H1 (cell line): Measurements from ENCODE around the gene ANO6. TPM values are rescaled to one million over a fixed set of nuclear protein-coding genes. Genes with fewer than 3 reads are reported as not detected.

Experiments
- CTCF ChIA-PET: fragments of 300-600 bp; sonication (Branson Sonifier 250); formaldehyde crosslinking; loops from one replicate; lab custom pipeline; 2021; ENCODE audit not compliant: partially characterized antibody; lab: Charles Lee
- POLR2A ChIA-PET: fragments of 300-600 bp; sonication (Branson Sonifier 250); formaldehyde crosslinking; loops from one replicate; lab custom pipeline; 2021; ENCODE audit warnings: inconsistent platforms; ENCODE audit not compliant: partially characterized antibody; lab: Charles Lee
- DNase-seq, 2 experiments: peaks; one replicate each; pipeline versions ENCODE4 v3.0.0 to v3.0.0-alpha.2; 2010 to 2022; ENCODE audit warnings: low spot score in 2 of 2, low read depth in 1 of 2, mixed read lengths in 1 of 2
- FAIRE-seq: peaks from 2 replicates; lab custom pipeline; 2011; peaks lifted over from hg19 to GRCh38; lab: Jason Lieb, UNC
- H2AFZ ChIP-seq: 2 replicates; pipeline ENCODE4 v1.8.1; 2012; ENCODE audit warnings: low read length, inconsistent platforms
- H2AK5ac ChIP-seq: 2 replicates; pipeline ENCODE4 v1.6.1; 2013; ENCODE audit warnings: low read depth, low read length
- H2BK120ac ChIP-seq: replicated peaks from 2 replicates; pipeline ENCODE3; 2013; ENCODE audit warnings: low read depth, low read length, inconsistent platforms
- H2BK12ac ChIP-seq: 2 replicates; pipeline ENCODE4 v1.6.1; 2013; ENCODE audit warnings: low read depth, low read length
- H2BK15ac ChIP-seq: 2 replicates; pipeline ENCODE4 v1.6.1; 2013; ENCODE audit warnings: low read length
- H2BK20ac ChIP-seq: 2 replicates; pipeline ENCODE4 v1.6.1; 2013; ENCODE audit warnings: low read length
- H2BK5ac ChIP-seq: 2 replicates; pipeline ENCODE4 v1.6.1; 2013; ENCODE audit warnings: low read depth, low read length
- H3K14ac ChIP-seq: 2 replicates; pipeline ENCODE4 v1.6.1; 2013; ENCODE audit warnings: inconsistent platforms; ENCODE audit not compliant: insufficient read length
- H3K18ac ChIP-seq: 2 replicates; pipeline ENCODE4 v1.6.1; 2013; ENCODE audit warnings: low read length; ENCODE audit errors: extremely low read depth
- H3K23ac ChIP-seq: 2 replicates; pipeline ENCODE4 v1.6.1; 2013; ENCODE audit warnings: inconsistent platforms; ENCODE audit not compliant: insufficient read length
- H3K23me2 ChIP-seq: 2 replicates; pipeline ENCODE4 v1.6.1; 2013; ENCODE audit warnings: low read depth, low read length
- H3K27ac ChIP-seq: 2 replicates; pipeline ENCODE4 v1.6.1; 2011; ENCODE audit warnings: low read depth, low read length, inconsistent platforms
- H3K27me3 ChIP-seq, 4 experiments: replicated peaks in 1 of 4; 1 replicate in 1 of 4; 2 replicates in 3 of 4; pipeline versions ENCODE4 v1.6.1 to v1.8.1; 2011 to 2013; ENCODE audit warnings: low read length in 3 of 4, mild to moderate bottlenecking in 3 of 4, inconsistent platforms in 2 of 4, mixed read lengths in 2 of 4, moderate library complexity in 1 of 4; ENCODE audit not compliant: control insufficient read depth in 3 of 4, insufficient read depth in 3 of 4; ENCODE audit errors: extremely low read depth in 1 of 4
- H3K36me3 ChIP-seq, 4 experiments: 2 replicates each; pipeline versions ENCODE4 v1.6.1 to v1.8.1; 2011 to 2013; ENCODE audit warnings: mild to moderate bottlenecking in 4 of 4, low read length in 3 of 4, moderate library complexity in 2 of 4, control low read depth in 1 of 4, inconsistent platforms in 1 of 4; ENCODE audit not compliant: insufficient read depth in 4 of 4, control insufficient read depth in 2 of 4
- H3K4ac ChIP-seq: replicated peaks from 2 replicates; pipeline ENCODE3; 2013; ENCODE audit warnings: low read length, low read depth, mixed read lengths, inconsistent platforms; ENCODE audit not compliant: insufficient read length
- H3K4me1 ChIP-seq, 4 experiments: replicated peaks in 1 of 4; 1 replicate in 1 of 4; 2 replicates in 3 of 4; pipeline versions ENCODE4 v1.6.1 to v1.8.1; 2011 to 2013; ENCODE audit warnings: low read length in 3 of 4, inconsistent platforms in 2 of 4, mixed read lengths in 1 of 4; ENCODE audit not compliant: insufficient read depth in 4 of 4, control insufficient read depth in 3 of 4
- H3K4me2 ChIP-seq, 2 experiments: 2 replicates each; pipeline versions ENCODE4 v1.6.1 to v1.8.1; 2011 to 2013; ENCODE audit warnings: low read depth in 2 of 2, low read length in 2 of 2, control low read depth in 1 of 2, inconsistent platforms in 1 of 2, mild to moderate bottlenecking in 1 of 2; ENCODE audit not compliant: insufficient read depth in 1 of 2
- H3K4me3 ChIP-seq, 4 experiments: fragments of 200-600, 300-600 bp in 1 of 4; sonication (generic), shearing (Covaris generic), sonication (Bioruptor Twin) in 1 of 4; 2 replicates each; pipeline versions ENCODE4 v1.5.1 to v1.8.1; 2011 to 2016; ENCODE audit warnings: low read length in 4 of 4, low read depth in 3 of 4, control low read depth in 2 of 4, inconsistent platforms in 2 of 4, mild to moderate bottlenecking in 2 of 4, mixed read lengths in 1 of 4, moderate library complexity in 1 of 4; ENCODE audit not compliant: insufficient read depth in 2 of 4; ENCODE audit errors: extremely low read depth in 1 of 4
- H3K56ac ChIP-seq: replicated peaks from 2 replicates; pipeline ENCODE3; 2013; ENCODE audit warnings: low read depth, mild to moderate bottlenecking, mixed read lengths, low read length, inconsistent platforms; ENCODE audit not compliant: insufficient read length
- H3K79me1 ChIP-seq: 2 replicates; pipeline ENCODE4 v1.6.1; 2013; ENCODE audit warnings: low read depth, low read length, control low read depth
- H3K79me2 ChIP-seq, 2 experiments: 2 replicates each; pipeline versions ENCODE4 v1.6.1 to v1.8.1; 2012 to 2013; ENCODE audit warnings: low read length in 2 of 2, mild to moderate bottlenecking in 2 of 2, inconsistent platforms in 1 of 2; ENCODE audit not compliant: insufficient read depth in 2 of 2, control insufficient read depth in 1 of 2
- H3K9ac ChIP-seq, 4 experiments: replicated peaks in 1 of 4; 1 replicate in 1 of 4; 2 replicates in 3 of 4; pipeline versions ENCODE4 v1.6.1 to v1.8.1; 2011 to 2013; ENCODE audit warnings: low read depth in 3 of 4, low read length in 3 of 4, control low read depth in 2 of 4, mild to moderate bottlenecking in 2 of 4, moderate library complexity in 2 of 4, inconsistent platforms in 1 of 4; ENCODE audit errors: extremely low read depth in 1 of 4
- H3K9me3 ChIP-seq, 2 experiments: 2 replicates each; pipeline versions ENCODE4 v1.6.1 to v1.8.1; 2012 to 2013; ENCODE audit warnings: mild to moderate bottlenecking in 2 of 2, moderate library complexity in 2 of 2, control low read depth in 1 of 2, inconsistent platforms in 1 of 2, low read depth in 1 of 2, low read length in 1 of 2, mixed read lengths in 1 of 2; ENCODE audit not compliant: insufficient read depth in 2 of 2
- H4K20me1 ChIP-seq, 2 experiments: replicated peaks in 1 of 2; 2 replicates each; pipeline versions ENCODE3 to v1.8.1; 2011 to 2013; ENCODE audit warnings: inconsistent platforms in 2 of 2, low read length in 2 of 2, mild to moderate bottlenecking in 1 of 2; ENCODE audit not compliant: insufficient read depth in 2 of 2, control insufficient read depth in 1 of 2
- H4K5ac ChIP-seq: 2 replicates; pipeline ENCODE4 v1.6.1; 2013; ENCODE audit warnings: low read length, low read depth, mixed read lengths, inconsistent platforms; ENCODE audit not compliant: insufficient read length
- H4K8ac ChIP-seq: 2 replicates; pipeline ENCODE4 v1.8.0; 2013; ENCODE audit warnings: mild to moderate bottlenecking, moderate library complexity, low read length, inconsistent platforms; ENCODE audit not compliant: insufficient read depth; ENCODE audit errors: extremely low read depth
- H4K91ac ChIP-seq: replicated peaks from 2 replicates; pipeline ENCODE3; 2013; ENCODE audit warnings: low read length, mixed read lengths, inconsistent platforms; ENCODE audit not compliant: insufficient read length
- GABPA ChIP-seq: IDR thresholded peaks from 2 replicates; pipeline ENCODE4 v1.6.1; 2011; ENCODE audit warnings: mild to moderate bottlenecking, low read length, moderate library complexity, borderline replicate concordance; ENCODE audit not compliant: insufficient read depth
- SIN3A ChIP-seq, 2 experiments: IDR thresholded peaks in 1 of 2; conservative IDR thresholded peaks in 1 of 2; 2 replicates each; pipeline ENCODE4 v1.6.1; 2011 to 2012; ENCODE audit warnings: low read length in 2 of 2, improper control_type of control experiment in 1 of 2, low read depth in 1 of 2, mild to moderate bottlenecking in 1 of 2
- WGBS, 2 experiments: shearing (Covaris generic) in 1 of 2; methylation state at CpG; one replicate each; pipeline versions ENCODE4 v1.1.6 to v1.1.7; 2013 to 2015; ENCODE audit warnings: low lambda C conversion rate in 2 of 2, mixed read lengths in 2 of 2, inconsistent platforms in 1 of 2, low coverage in 1 of 2, missing lambda C conversion rate in 1 of 2; ENCODE audit not compliant: insufficient replicate concordance in 2 of 2, insufficient coverage in 1 of 2, insufficient read length in 1 of 2; ENCODE audit errors: extremely low coverage in 1 of 2, missing lambda C conversion rate in 1 of 2; 5-methylcytosine and 5-hydroxymethylcytosine counted together
- polyA plus RNA-seq, 7 experiments: library from polyadenylated mRNA; depleted of rRNA in 3 of 7; stranded (reverse) in 5 of 7; unstranded in 2 of 7; fragments of >200 nt in 5 of 7; fragments of 200-250 nt in 2 of 7; gene quantifications; 1 replicate in 5 of 7; 2 replicates in 1 of 7; 4 replicates in 1 of 7; pipeline versions ENCODE4 v1.2.1 to v1.2.3, GENCODE V29; 2011 to 2013; ENCODE audit warnings: missing spikeins in 2 of 7, mixed read lengths in 2 of 7
- total RNA-seq: library from RNA; stranded (reverse); fragmentation: NEBNext Ultra II Directional; extraction: Animal tissue kit (Norgen Biotek cat#: 25700); gene quantifications from 2 replicates; pipeline ENCODE4 v1.2.1, GENCODE V29; 2021
- TF ChIP-seq, protein P1 (sequence below): IDR thresholded peaks from 2 replicates; pipeline ENCODE4 v1.6.1; 2012; ENCODE audit warnings: inconsistent platforms
- TF ChIP-seq, protein P2 (sequence below): IDR thresholded peaks from 2 replicates; pipeline ENCODE4 v1.6.1; 2011; ENCODE audit warnings: low read depth, mild to moderate bottlenecking, low read length; ENCODE audit not compliant: insufficient read depth

The ANO6 gene
- total and polyA plus RNA-seq, 2 of the 8 experiments (the other 6 are each of a cell fraction or from before 2014, with no cell fraction given) = 15.1 to 39.7 TPM

DNA sequence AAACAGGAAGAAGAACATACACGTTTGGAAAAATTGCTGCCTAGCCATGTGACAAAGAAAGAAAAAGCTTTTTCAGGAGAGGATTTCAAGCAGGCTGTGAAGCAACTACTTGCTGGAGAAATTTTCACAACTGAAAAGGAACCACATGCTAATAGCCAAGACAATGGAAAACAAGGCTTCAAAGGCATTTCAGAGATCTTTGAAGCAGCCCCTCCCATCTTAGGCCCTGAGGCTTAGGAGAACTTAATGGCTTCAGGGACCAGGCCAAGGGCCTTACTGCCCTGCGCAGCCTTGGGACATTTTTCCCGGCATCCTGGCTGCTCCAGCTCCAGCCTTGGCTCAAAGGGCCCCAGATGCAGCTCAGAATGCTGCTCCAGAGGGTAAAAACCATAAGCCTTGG, 257.7 kb downstream of the ANO6 start:
- Histone ChIP-seq H3K14ac (no peak overlapping the region), H3K56ac (no peak overlapping the region), H4K5ac (no peak overlapping the region), H3K9ac (no peak overlapping the region), H3K4me3 (no peak overlapping the region), H2BK20ac (no peak overlapping the region), H4K8ac (no peak overlapping the region), H2AK5ac (no peak overlapping the region), H2BK12ac (no peak overlapping the region), H3K4me2 (no peak overlapping the region), H3K27me3 (no peaks in the 10 kb centered on the region), H4K20me1 (no peaks in the 10 kb centered on the region), H2BK15ac (no peak overlapping the region), H3K18ac (no peak overlapping the region), H3K9me3 (no peaks in the 10 kb centered on the region; a peak in 1 of 4 replicates), H3K27ac (no peak overlapping the region), H3K4ac (no peak overlapping the region), H3K23ac (no peak overlapping the region), H2BK5ac (no peak overlapping the region), H4K91ac (no peak overlapping the region), H3K79me1 (no peaks in the 10 kb centered on the region), H2AFZ (no peak overlapping the region), H3K36me3 (no peaks in the 10 kb centered on the region), H3K79me2 (no peaks in the 10 kb centered on the region; a peak in 1 of 4 replicates), H3K23me2 (no peaks in the 10 kb centered on the region), H3K4me1 (no peaks in the 10 kb centered on the region; a peak in 1 of 7 replicates), H2BK120ac (no peak overlapping the region)
- WGBS, 2 experiments = 92% methylated on average over 3 of the region's 3 CpGs; no CpG with 5 or more reads in 1 of the 2 experiments
- CTCF ChIA-PET = interaction anchor here (0.6 to 1.5 kb wide), 2 partner anchors 12 to 343 kb away, joined by 3 to 5 read pairs; no protein-coding TSS in a partner anchor
- FAIRE-seq (no peak), DNase-seq (no peak)
- POLR2A ChIA-PET = no interaction called here
- TF ChIP-seq GABPA = no peak
- TF ChIP-seq, protein P1, sequence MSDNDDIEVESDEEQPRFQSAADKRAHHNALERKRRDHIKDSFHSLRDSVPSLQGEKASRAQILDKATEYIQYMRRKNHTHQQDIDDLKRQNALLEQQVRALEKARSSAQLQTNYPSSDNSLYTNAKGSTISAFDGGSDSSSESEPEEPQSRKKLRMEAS = no peak
- TF ChIP-seq, protein P2, sequence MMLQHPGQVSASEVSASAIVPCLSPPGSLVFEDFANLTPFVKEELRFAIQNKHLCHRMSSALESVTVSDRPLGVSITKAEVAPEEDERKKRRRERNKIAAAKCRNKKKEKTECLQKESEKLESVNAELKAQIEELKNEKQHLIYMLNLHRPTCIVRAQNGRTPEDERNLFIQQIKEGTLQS = no peak
- TF ChIP-seq SIN3A (conservative IDR thresholded peaks at IDR 0.05 in 1 of 2, IDR thresholded peaks at IDR 0.05 in 1 of 2; ENCODE audit: low read depth in 1 of 2, low read length in 2 of 2) = no peak
